Measurements from ENCODE around the gene SIDT2.

SIDT2 gene

DNA sequence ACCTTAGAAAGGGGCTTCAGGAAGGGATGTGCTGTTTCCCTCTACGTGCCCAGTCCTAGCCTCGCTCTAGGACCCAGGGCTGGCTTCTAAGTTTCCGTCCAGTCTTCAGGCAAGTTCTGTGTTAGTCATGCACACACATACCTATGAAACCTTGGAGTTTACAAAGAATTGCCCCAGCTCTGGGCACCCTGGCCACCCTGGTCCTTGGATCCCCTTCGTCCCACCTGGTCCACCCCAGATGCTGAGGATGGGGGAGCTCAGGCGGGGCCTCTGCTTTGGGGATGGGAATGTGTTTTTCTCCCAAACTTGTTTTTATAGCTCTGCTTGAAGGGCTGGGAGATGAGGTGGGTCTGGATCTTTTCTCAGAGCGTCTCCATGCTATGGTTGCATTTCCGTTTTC is 18.5 kb downstream of the SIDT2 start:
- H3K4me2 ChIP-seq (ENCODE audit: low read length): no peak overlapping the region
- H3K36me3 ChIP-seq (ENCODE audit: control insufficient read depth, insufficient read depth, low read length): no peaks in the 10 kb centered on the region
- H3K4me1 ChIP-seq: no peaks in the 10 kb centered on the region
- no peak overlapping the region for H3K9ac ChIP-seq
- H3K79me2 ChIP-seq: no peaks in the 10 kb centered on the region
- no peak overlapping the region for H2AFZ ChIP-seq
- no peak overlapping the region for H3K4me3 ChIP-seq (ENCODE audit: low read depth, low read length)
- TF ChIP-seq, protein P1, sequence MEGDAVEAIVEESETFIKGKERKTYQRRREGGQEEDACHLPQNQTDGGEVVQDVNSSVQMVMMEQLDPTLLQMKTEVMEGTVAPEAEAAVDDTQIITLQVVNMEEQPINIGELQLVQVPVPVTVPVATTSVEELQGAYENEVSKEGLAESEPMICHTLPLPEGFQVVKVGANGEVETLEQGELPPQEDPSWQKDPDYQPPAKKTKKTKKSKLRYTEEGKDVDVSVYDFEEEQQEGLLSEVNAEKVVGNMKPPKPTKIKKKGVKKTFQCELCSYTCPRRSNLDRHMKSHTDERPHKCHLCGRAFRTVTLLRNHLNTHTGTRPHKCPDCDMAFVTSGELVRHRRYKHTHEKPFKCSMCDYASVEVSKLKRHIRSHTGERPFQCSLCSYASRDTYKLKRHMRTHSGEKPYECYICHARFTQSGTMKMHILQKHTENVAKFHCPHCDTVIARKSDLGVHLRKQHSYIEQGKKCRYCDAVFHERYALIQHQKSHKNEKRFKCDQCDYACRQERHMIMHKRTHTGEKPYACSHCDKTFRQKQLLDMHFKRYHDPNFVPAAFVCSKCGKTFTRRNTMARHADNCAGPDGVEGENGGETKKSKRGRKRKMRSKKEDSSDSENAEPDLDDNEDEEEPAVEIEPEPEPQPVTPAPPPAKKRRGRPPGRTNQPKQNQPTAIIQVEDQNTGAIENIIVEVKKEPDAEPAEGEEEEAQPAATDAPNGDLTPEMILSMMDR (IDR thresholded peaks at IDR 0.05): no peak
- H3K27me3 ChIP-seq (ENCODE audit: control insufficient read depth, insufficient read depth, low read length): no peaks in the 10 kb centered on the region
- H3K27ac ChIP-seq: no peak overlapping the region
- H3K9me3 ChIP-seq (ENCODE audit: control insufficient read depth, low read length): no peaks in the 10 kb centered on the region

DNA sequence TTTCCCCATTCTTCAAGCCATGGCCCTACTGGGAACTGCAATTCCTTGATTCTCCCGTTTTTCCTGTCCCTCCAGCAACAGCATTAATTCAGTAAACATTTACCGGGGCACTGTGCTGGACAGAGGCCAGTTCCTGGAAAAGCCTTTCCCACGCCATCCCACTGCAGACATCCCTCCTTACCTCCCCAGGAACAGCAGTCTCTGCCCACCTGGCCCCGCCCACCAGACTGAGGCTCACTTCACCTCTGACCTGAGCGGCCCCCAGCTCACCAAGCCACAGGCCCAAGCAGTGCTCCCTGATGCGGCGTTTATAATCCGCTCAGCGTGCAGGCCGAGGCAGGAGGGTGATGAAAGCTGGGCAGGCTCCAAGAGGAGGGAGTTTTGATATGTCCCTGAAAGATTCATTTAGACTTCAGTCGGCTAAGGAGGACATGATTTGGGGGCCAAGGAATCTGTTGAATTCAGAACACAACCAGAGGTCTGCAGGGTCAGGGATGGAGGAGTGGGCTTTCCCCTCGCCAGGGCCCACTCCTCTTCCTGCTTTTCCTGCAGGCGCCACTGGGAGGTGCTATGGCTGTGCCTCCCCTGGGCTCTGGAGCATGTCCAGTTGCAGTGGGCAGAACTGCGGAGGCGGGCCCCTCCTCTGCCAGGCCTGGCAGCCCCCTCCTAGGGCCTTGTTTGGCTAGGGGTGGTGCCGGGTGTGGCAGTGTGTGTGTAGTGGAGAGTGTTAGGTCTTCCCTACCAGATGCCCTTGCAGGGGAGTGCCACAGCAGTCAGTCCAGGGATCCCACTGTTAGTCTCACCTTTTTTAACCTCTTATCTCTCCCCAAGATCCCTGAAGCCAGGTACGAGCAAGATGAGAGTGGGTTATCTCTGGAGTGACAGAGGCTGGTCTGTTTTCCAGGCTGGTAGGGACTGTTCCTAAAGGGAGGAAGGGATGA is 19.2 kb downstream of the SIDT2 start:
- H3K4me1 ChIP-seq: no peaks in the 10 kb centered on the region
- no peak overlapping the region for H3K4me2 ChIP-seq (ENCODE audit: low read length)
- H3K9ac ChIP-seq: no peak overlapping the region
- H2AFZ ChIP-seq: no peak overlapping the region
- no peaks in the 10 kb centered on the region for H3K27me3 ChIP-seq (ENCODE audit: control insufficient read depth, insufficient read depth, low read length)
- H3K79me2 ChIP-seq: no peaks in the 10 kb centered on the region
- peak overlapping the region; percentile 11 for H3K27ac ChIP-seq
- H3K4me3 ChIP-seq (ENCODE audit: low read depth, low read length): no peak overlapping the region
- TF ChIP-seq, protein P1 (IDR thresholded peaks at IDR 0.05): peak; percentile 28
- no peaks in the 10 kb centered on the region for H3K9me3 ChIP-seq (ENCODE audit: control insufficient read depth, low read length)
- H3K36me3 ChIP-seq (ENCODE audit: control insufficient read depth, insufficient read depth, low read length): no peaks in the 10 kb centered on the region

DNA sequence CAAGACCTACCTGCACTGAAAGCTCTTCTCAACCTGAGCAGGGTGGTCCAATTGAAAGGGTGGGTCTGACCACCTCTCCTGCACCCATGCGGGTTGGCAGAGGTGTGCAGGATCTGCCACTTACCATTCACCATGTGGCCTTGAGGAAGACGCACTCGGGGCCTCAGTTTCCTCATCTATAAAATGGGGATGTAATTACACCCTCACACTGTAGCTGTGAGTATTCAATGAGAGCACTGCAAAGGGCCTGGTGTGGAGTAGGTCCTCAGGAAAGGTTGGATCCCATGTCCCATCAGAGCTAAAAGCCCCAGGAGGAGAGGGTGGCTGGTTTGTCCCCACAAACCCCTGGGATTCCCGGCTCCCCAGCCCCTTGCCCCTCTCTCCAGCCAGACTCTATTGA is 20.1 kb downstream of the SIDT2 start:
- Histone ChIP-seq H3K36me3 (ENCODE audit: control insufficient read depth, insufficient read depth, low read length) (no peaks in the 10 kb centered on the region), H3K79me2 (no peaks in the 10 kb centered on the region)
- TF ChIP-seq, protein P1 (IDR thresholded peaks at IDR 0.05): no peak

DNA sequence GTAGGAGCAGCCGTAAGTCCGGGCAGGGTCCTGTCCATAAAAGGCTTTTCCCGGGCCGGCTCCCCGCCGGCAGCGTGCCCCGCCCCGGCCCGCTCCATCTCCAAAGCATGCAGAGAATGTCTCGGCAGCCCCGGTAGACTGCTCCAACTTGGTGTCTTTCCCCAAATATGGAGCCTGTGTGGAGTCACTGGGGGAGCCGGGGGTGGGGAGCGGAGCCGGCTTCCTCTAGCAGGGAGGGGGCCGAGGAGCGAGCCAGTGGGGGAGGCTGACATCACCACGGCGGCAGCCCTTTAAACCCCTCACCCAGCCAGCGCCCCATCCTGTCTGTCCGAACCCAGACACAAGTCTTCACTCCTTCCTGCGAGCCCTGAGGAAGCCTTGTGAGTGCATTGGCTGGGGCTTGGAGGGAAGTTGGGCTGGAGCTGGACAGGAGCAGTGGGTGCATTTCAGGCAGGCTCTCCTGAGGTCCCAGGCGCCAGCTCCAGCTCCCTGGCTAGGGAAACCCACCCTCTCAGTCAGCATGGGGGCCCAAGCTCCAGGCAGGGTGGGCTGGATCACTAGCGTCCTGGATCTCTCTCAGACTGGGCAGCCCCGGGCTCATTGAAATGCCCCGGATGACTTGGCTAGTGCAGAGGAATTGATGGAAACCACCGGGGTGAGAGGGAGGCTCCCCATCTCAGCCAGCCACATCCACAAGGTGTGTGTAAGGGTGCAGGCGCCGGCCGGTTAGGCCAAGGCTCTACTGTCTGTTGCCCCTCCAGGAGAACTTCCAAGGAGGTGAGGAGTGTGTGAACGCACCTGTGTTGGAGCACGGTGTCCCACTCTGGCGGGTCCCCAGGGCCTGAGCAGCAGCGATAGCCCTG is 20.7 kb downstream of the SIDT2 start, which contains the start of gene TAGLN:
TAGLN (plus strand) TSS at position 318 of the 863 bp plus-strand sequence. CDS start 3,644 bp downstream, outside the sequence.
- Histone ChIP-seq H3K4me2 (ENCODE audit: low read length) (no peak within 1 kb of the TSS), H3K9me3 (ENCODE audit: control insufficient read depth, low read length) (no peaks in the 10 kb centered on the region), H3K36me3 (ENCODE audit: control insufficient read depth, insufficient read depth, low read length) (no peaks in the 10 kb centered on the region), H3K27ac (peak within 1 kb of the TSS; percentile 39), H3K79me2 (no peaks in the 10 kb centered on the region), H3K9ac (no peak within 1 kb of the TSS), H3K4me1 (no peaks in the 10 kb centered on the region), H2AFZ (no peak within 1 kb of the TSS), H3K27me3 (ENCODE audit: control insufficient read depth, insufficient read depth, low read length) (no peaks in the 10 kb centered on the region), H3K4me3 (ENCODE audit: low read depth, low read length) (peak within 1 kb of the TSS; percentile 27)
- TF ChIP-seq, protein P1 (IDR thresholded peaks at IDR 0.05): no peak

More for the DNA sequence above, 20.1 kb downstream of the SIDT2 start:
- Histone ChIP-seq H2AFZ (no peak overlapping the region), H3K4me2 (ENCODE audit: low read length) (no peak overlapping the region), H3K27ac (peak overlapping the region; percentile 29), H3K4me3 (ENCODE audit: low read depth, low read length) (no peak overlapping the region), H3K9ac (no peak overlapping the region), H3K27me3 (ENCODE audit: control insufficient read depth, insufficient read depth, low read length) (no peaks in the 10 kb centered on the region), H3K9me3 (ENCODE audit: control insufficient read depth, low read length) (no peaks in the 10 kb centered on the region), H3K4me1 (no peaks in the 10 kb centered on the region)
